Activated CD8-positive, alpha-beta memory T cell treated with anti-CD3 and anti-CD28 coated beads, Interleukin-2, amount 50 U/mL, for 48 hours (primary cell): Measurements from ENCODE around the gene TREML1.
A peak's percentile ranks its signal among the peaks of the same experiment; 100 is the strongest.

Experiments
- DNase-seq: peaks from one replicate; pipeline ENCODE4 v3.0.0-alpha.2; 2020

The TREML1 gene

GRCh38 chr6:41177287-41177686 lies 23.1 kb upstream of the TREML1 start:
- DNase-seq: peak; percentile 3

GRCh38 chr6:41176189-41176588 lies 22.0 kb upstream of the TREML1 start:
- DNase-seq: peak; percentile 6

- no peak for DNase-seq
Observed at GRCh38 chr6:41175084-41175483, 20.9 kb upstream of the TREML1 start.

- DNase-seq: no peak
Observed at GRCh38 chr6:41174610-41175009, 20.5 kb upstream of the TREML1 start.

GRCh38 chr6:41171908-41172307 lies 17.8 kb upstream of the TREML1 start:
- DNase-seq: peak; percentile 0

- DNase-seq: peak; percentile 22
Observed at GRCh38 chr6:41170547-41171160, 16.5 kb upstream of the TREML1 start.

GRCh38 chr6:41167173-41167963 lies 13.2 kb upstream of the TREML1 start:
- peak; percentile 52 for DNase-seq

GRCh38 chr6:41164551-41165120 lies 10.5 kb upstream of the TREML1 start:
- DNase-seq: no peak

GRCh38 chr6:41163419-41163717 lies 9.2 kb upstream of the TREML1 start:
- no peak for DNase-seq

- DNase-seq: peak; percentile 36
Observed at GRCh38 chr6:41162687-41163418, 8.7 kb upstream of the TREML1 start, which contains the start of gene TREM2. TREM2 (minus strand) TSS chr6:41163116; CDS start chr6:41163082, 34 bp downstream.

- no peak for DNase-seq
Observed at GRCh38 chr6:41161851-41162552, 7.9 kb upstream of the TREML1 start.

- no peak for DNase-seq
Observed at GRCh38 chr6:41161380-41161779, 7.2 kb upstream of the TREML1 start.

GRCh38 chr6:41160933-41161332 lies 6.8 kb upstream of the TREML1 start:
- no peak for DNase-seq

GRCh38 chr6:41159415-41160082 lies 5.4 kb upstream of the TREML1 start:
- DNase-seq: no peak

GRCh38 chr6:41157323-41157722 lies 3.2 kb upstream of the TREML1 start:
- no peak for DNase-seq

- no peak for DNase-seq
Observed at GRCh38 chr6:41156771-41157170, 2.6 kb upstream of the TREML1 start.

GRCh38 chr6:41156001-41156400 lies 1.9 kb upstream of the TREML1 start:
- DNase-seq: no peak

GRCh38 chr6:41155132-41155805 lies 1.1 kb upstream of the TREML1 start:
- DNase-seq: no peak

GRCh38 chr6:41153451-41153850 lies 696 bp downstream of the TREML1 start:
- no peak for DNase-seq

GRCh38 chr6:41150671-41151070 lies 3.5 kb downstream of the TREML1 start:
- no peak for DNase-seq

GRCh38 chr6:41147917-41148316 lies 6.2 kb downstream of the TREML1 start:
- no peak for DNase-seq

GRCh38 chr6:41136911-41137310 lies 17.2 kb downstream of the TREML1 start:
- DNase-seq: no peak
